ENCODE data around the gene TRAPPC10. TPM values are rescaled to one million over a fixed set of nuclear protein-coding genes. Genes with fewer than 3 reads are reported as not detected.

The TRAPPC10 gene
- total RNA-seq, 1 donor = 25.3 TPM

- no peak overlapping the region for H3K4me3 ChIP-seq (ENCODE audit: low read depth, low read length)
- DNase-seq (ENCODE audit: low read depth) = no peak
- TF ChIP-seq, protein P1, sequence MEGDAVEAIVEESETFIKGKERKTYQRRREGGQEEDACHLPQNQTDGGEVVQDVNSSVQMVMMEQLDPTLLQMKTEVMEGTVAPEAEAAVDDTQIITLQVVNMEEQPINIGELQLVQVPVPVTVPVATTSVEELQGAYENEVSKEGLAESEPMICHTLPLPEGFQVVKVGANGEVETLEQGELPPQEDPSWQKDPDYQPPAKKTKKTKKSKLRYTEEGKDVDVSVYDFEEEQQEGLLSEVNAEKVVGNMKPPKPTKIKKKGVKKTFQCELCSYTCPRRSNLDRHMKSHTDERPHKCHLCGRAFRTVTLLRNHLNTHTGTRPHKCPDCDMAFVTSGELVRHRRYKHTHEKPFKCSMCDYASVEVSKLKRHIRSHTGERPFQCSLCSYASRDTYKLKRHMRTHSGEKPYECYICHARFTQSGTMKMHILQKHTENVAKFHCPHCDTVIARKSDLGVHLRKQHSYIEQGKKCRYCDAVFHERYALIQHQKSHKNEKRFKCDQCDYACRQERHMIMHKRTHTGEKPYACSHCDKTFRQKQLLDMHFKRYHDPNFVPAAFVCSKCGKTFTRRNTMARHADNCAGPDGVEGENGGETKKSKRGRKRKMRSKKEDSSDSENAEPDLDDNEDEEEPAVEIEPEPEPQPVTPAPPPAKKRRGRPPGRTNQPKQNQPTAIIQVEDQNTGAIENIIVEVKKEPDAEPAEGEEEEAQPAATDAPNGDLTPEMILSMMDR (IDR thresholded peaks at IDR 0.05; ENCODE audit: insufficient read depth, low read length) = no peak
These were observed 1.7 kb upstream of the TRAPPC10 start for GRCh38 chr21:44010429-44010828.

DNA sequence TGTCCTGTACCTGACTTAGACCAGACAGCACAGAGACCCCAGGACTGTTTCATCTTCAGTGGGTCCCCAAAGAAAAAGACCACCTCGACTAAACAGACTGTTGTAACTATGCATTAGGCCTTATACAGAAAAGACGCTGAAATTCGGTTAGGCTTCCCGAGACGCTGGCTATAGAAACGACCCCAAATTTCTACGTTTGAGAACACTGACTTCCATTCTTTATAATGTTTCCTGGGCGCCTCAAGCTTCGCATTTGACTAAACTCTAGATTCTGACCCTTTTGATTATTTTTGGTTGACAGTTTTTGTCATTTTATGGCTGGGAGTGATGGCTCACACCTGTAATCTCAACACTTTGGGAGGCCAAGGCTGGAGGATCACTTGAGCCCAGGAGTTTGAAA, 986 bp upstream of the TRAPPC10 start:
- DNase-seq (ENCODE audit: low read depth) = no peak
- TF ChIP-seq, protein P1 (IDR thresholded peaks at IDR 0.05; ENCODE audit: insufficient read depth, low read length) = no peak
- peak overlapping the region; percentile 81 for H3K4me3 ChIP-seq (ENCODE audit: low read depth, low read length)

GRCh38 chr21:44012474-44013379, 618 bp downstream of the TRAPPC10 start:
- DNase-seq (ENCODE audit: low read depth) = peak; percentile 23
- TF ChIP-seq, protein P1 (IDR thresholded peaks at IDR 0.05; ENCODE audit: insufficient read depth, low read length) = no peak

GRCh38 chr21:44013380-44014088, 1.4 kb downstream of the TRAPPC10 start:
- TF ChIP-seq, protein P1 (IDR thresholded peaks at IDR 0.05; ENCODE audit: insufficient read depth, low read length) = no peak
- peak overlapping the region; percentile 81 for H3K4me3 ChIP-seq (ENCODE audit: low read depth, low read length)
- DNase-seq (ENCODE audit: low read depth) = peak; percentile 14

More at GRCh38 chr21:44012474-44013379, 618 bp downstream of the TRAPPC10 start:
- peak overlapping the region; percentile 81 for H3K4me3 ChIP-seq (ENCODE audit: low read depth, low read length)

GRCh38 chr21:44017601-44018000, 5.5 kb downstream of the TRAPPC10 start:
- no peak overlapping the region for H3K4me3 ChIP-seq (ENCODE audit: low read depth, low read length)

DNA sequence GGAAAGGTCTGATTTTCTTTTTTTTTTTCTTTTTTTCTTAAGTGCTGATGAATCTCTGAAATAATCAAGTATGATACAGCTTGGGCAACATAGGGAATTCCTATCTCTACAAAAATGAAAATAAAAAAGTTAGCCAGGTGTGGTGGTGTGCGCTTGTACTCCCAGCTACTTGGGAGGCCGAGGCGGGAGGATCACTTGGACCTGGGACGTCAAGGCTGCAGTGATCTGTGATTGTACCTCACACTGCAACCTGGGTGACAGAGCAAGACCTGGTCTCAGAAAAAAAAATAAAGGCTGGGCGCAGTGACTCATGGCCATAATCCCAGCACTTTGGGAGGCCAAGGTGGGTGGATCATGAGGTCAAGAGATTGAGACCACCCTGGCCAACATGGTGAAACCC, 6.0 kb downstream of the TRAPPC10 start:
- no peak overlapping the region for H3K4me3 ChIP-seq (ENCODE audit: low read depth, low read length)
- TF ChIP-seq, protein P1 (IDR thresholded peaks at IDR 0.05; ENCODE audit: insufficient read depth, low read length) = no peak
- no peak for DNase-seq (ENCODE audit: low read depth)

More at GRCh38 chr21:44017601-44018000, 5.5 kb downstream of the TRAPPC10 start:
- DNase-seq (ENCODE audit: low read depth) = no peak
- TF ChIP-seq, protein P1 (IDR thresholded peaks at IDR 0.05; ENCODE audit: insufficient read depth, low read length) = no peak

Data from fibroblast of the aortic adventitia (primary cell).